ENCODE data around the gene PHACTR1. TPM values are rescaled to one million over a fixed set of nuclear protein-coding genes. Genes with fewer than 3 reads are reported as not detected.

PHACTR1 gene
- polyA plus RNA-seq, 2 of the 4 experiments (the other 2 are of a cell fraction), result not detected

GRCh38 chr6:12916420-12917136 lies 200.0 kb downstream of the PHACTR1 start (continued):
- TF ChIP-seq PBX3 (IDR thresholded peaks at IDR 0.05) (no peak), JUNB (IDR thresholded peaks at IDR 0.05) (no peak), POLR2AphosphoS2 (conservative IDR thresholded peaks at IDR 0.05; ENCODE audit: low read length) (no peak), REST (IDR thresholded peaks at IDR 0.05) (no peak), MAFK (IDR thresholded peaks at IDR 0.05; ENCODE audit: partially characterized antibody) (no peak), FOXS1 (CRISPR knock-in tag; IDR thresholded peaks at IDR 0.05) (no peak)

DNA sequence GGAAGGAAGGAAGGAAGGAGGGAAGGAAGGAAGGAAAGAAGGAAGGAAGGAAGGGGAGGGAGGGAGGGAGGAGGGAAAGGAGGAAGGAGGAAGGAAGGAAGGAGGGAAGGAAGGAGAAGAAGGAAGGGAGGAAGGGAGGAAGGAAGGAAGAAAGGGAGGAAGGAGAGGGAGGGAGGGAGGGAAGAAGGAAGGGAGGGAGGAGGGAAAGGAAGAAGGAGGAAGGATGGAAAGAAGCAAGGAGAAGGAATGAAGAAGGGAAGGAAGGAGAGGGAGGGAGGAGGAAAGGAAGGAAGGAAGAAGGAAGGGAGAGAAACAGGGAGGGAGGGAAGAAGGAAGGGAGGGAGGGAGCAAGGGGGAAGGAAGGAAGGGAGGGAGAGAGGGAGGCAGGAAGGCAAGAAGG lies 204.9 kb downstream of the PHACTR1 start:
- Histone ChIP-seq H3K4me2 (no peak overlapping the region), H3K9me3 (no peaks in the 10 kb centered on the region), H3K4me3 (no peak overlapping the region), H3K27ac (no peak overlapping the region), H3K4me1 (no peaks in the 10 kb centered on the region)
- no peak for FAIRE-seq
- ATAC-seq, result no peak
- DNase-seq (ENCODE audit: low read depth in 1 of 2, low spot score in 1 of 2), result no peak
- ChIA-PET CTCF (interaction anchor here (0.6 kb wide), 1 partner anchor 10 kb away, joined by 5 read pairs; no protein-coding TSS in a partner anchor), POLR2A (no interaction called here)
- TF ChIP-seq CHD4 (IDR thresholded peaks at IDR 0.05; ENCODE audit: borderline replicate concordance) (no peak), ZSCAN20 (CRISPR knock-in tag; IDR thresholded peaks at IDR 0.05) (no peak), ZC3H11A (IDR thresholded peaks at IDR 0.05) (no peak), TFCP2L1 (CRISPR knock-in tag; IDR thresholded peaks at IDR 0.05) (no peak), REST (IDR thresholded peaks at IDR 0.05) (no peak), CEBPB (IDR thresholded peaks at IDR 0.05) (no peak), HDAC2 (IDR thresholded peaks at IDR 0.05) (no peak), MYC (IDR thresholded peaks at IDR 0.05; ENCODE audit: borderline replicate concordance, low read length) (no peak), RFX5 (IDR thresholded peaks at IDR 0.05) (no peak), POLR2AphosphoS2 (conservative IDR thresholded peaks at IDR 0.05; ENCODE audit: low read length) (no peak), NR3C1 (IDR thresholded peaks at IDR 0.05) (no peak), MAZ (IDR thresholded peaks at IDR 0.05; ENCODE audit: borderline replicate concordance, low read depth, low read length) (no peak)
- TF ChIP-seq, protein P1, sequence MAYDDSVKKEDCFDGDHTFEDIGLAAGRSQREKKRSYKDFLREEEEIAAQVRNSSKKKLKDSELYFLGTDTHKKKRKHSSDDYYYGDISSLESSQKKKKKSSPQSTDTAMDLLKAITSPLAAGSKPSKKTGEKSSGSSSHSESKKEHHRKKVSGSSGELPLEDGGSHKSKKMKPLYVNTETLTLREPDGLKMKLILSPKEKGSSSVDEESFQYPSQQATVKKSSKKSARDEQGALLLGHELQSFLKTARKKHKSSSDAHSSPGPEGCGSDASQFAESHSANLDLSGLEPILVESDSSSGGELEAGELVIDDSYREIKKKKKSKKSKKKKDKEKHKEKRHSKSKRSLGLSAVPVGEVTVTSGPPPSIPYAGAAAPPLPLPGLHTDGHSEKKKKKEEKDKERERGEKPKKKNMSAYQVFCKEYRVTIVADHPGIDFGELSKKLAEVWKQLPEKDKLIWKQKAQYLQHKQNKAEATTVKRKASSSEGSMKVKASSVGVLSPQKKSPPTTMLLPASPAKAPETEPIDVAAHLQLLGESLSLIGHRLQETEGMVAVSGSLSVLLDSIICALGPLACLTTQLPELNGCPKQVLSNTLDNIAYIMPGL (CRISPR knock-in tag; IDR thresholded peaks at IDR 0.05; ENCODE audit: borderline replicate concordance), result no peak

All from A549 (cell line).